ENCODE data around the gene NFX1.

DNA sequence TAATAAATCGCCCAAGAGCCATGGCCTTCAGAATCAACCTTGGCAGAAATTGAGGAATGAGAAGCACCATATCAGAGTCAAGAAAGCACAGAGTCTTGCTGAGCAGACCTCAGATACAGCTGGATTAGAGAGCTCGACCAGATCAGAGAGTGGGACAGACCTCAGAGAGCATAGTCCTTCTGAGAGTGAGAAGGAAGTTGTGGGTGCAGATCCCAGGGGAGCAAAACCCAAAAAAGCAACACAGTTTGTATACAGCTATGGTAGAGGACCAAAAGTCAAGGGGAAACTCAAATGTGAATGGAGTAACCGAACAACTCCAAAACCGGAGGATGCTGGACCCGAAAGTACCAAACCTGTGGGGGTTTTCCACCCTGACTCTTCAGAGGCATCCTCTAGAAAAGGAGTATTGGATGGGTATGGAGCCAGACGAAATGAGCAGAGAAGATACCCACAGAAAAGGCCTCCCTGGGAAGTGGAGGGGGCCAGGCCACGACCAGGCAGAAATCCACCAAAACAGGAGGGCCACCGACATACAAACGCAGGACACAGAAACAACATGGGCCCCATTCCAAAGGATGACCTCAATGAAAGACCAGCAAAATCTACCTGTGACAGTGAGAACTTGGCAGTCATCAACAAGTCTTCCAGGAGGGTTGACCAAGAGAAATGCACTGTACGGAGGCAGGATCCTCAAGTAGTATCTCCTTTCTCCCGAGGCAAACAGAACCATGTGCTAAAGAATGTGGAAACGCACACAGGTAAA lies 4.5 kb downstream of the NFX1 start:
- TF ChIP-seq, protein P1, sequence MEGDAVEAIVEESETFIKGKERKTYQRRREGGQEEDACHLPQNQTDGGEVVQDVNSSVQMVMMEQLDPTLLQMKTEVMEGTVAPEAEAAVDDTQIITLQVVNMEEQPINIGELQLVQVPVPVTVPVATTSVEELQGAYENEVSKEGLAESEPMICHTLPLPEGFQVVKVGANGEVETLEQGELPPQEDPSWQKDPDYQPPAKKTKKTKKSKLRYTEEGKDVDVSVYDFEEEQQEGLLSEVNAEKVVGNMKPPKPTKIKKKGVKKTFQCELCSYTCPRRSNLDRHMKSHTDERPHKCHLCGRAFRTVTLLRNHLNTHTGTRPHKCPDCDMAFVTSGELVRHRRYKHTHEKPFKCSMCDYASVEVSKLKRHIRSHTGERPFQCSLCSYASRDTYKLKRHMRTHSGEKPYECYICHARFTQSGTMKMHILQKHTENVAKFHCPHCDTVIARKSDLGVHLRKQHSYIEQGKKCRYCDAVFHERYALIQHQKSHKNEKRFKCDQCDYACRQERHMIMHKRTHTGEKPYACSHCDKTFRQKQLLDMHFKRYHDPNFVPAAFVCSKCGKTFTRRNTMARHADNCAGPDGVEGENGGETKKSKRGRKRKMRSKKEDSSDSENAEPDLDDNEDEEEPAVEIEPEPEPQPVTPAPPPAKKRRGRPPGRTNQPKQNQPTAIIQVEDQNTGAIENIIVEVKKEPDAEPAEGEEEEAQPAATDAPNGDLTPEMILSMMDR (IDR thresholded peaks at IDR 0.05), result no peak
- no peak for TF ChIP-seq POLR2A (IDR thresholded peaks at IDR 0.05)
